Suprapubic skin (tissue), 4 donors: ENCODE measurements around the gene PAK2.

Source experiments
- CTCF ChIP-seq, 2 donors: fragments of 200-600 bp in 1 of 2; fragments of 450-650 bp in 1 of 2; sonication (generic) in 1 of 2; IDR thresholded peaks; one replicate each; pipeline ENCODE4 v1.5.1; 2016 to 2019; ENCODE audit warnings: antibody characterized with exemption in 2 of 2, mild to moderate bottlenecking in 1 of 2, moderate library complexity in 1 of 2
- EP300 ChIP-seq: sonication (generic); formaldehyde crosslinking; IDR thresholded peaks from one replicate; pipeline ENCODE4 v1.6.1; 2017; ENCODE audit warnings: antibody characterized with exemption
- POLR2A ChIP-seq, 2 donors: fragments of 450-650 bp; IDR thresholded peaks; one replicate each; pipeline ENCODE4 v1.6.1; 2017; ENCODE audit warnings: antibody characterized with exemption in 2 of 2, mild to moderate bottlenecking in 2 of 2, moderate library complexity in 2 of 2
- POLR2AphosphoS5 ChIP-seq, 3 donors: sonication (generic); formaldehyde crosslinking; IDR thresholded peaks; one replicate each; pipeline ENCODE4 v1.6.1; 2017; ENCODE audit warnings: antibody characterized with exemption in 3 of 3

DNA sequence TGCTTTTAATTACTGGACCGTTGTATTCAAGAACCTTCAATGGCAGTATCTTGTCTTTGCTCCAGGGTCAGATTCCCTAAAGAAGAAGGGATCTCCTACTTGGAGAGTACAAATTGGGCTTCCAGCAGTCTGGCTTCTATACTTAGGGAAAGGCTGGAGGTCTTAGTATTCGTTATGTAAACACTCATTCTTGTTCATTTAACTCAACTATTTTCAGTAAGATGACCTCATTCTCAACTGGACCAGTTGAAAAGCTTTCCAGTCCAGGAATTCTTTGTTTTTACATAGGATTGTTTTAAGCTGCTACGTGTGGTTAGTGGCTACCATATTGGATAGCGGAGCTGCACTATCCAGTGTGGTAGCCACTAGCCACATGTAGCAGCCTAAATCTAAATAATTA is 132.7 kb downstream of the PAK2 start:
- TF ChIP-seq CTCF (IDR thresholded peaks at IDR 0.05): no peak
- TF ChIP-seq POLR2AphosphoS5 (IDR thresholded peaks at IDR 0.05): no peak
- TF ChIP-seq POLR2A (IDR thresholded peaks at IDR 0.05): no peak
- no peak for TF ChIP-seq EP300
